Erythroblast (primary cell): ENCODE results near the gene PTGES.

ENCODE experiments used
- GATA1 ChIP-seq: IDR thresholded peaks from 2 replicates; pipeline ENCODE4 v1.6.1; 2011; ENCODE audit warnings: low read depth, mild to moderate bottlenecking, control low read depth, low read length, moderate library complexity
- POLR2A ChIP-seq: IDR thresholded peaks from 2 replicates; pipeline ENCODE4 v1.6.1; 2011; ENCODE audit warnings: mild to moderate bottlenecking, low read length

- TF ChIP-seq POLR2A, result no peak
- TF ChIP-seq GATA1, result no peak
Observed at GRCh38 chr9:129757045-129757444, 4.2 kb upstream of the PTGES start.
